HG02870 (cell line): ENCODE results near the gene PRRT2.
A peak's percentile ranks its signal among the peaks of the same experiment; 100 is the strongest.
"Not testable (repeated sequence)": the region's sequence is repeated elsewhere in the genome, so short reads cannot be mapped to it uniquely, and the experiment has no call there.

Experiments
- ATAC-seq: cut with Tn5 transposase; IDR thresholded peaks from one replicate; pipeline ENCODE4 v1.9.1; 2021; ENCODE audit warnings: mild to moderate bottlenecking, moderate library complexity; ENCODE audit not compliant: unreplicated experiment

The PRRT2 gene

GRCh38 chr16:29811896-29812665 is at the start of gene PRRT2:
TSS of gene PRRT2 (plus strand) at chr16:29812193. CDS start at chr16:29813055, 862 bp downstream.
- ATAC-seq: no peak

- no peak for ATAC-seq
Measured at GRCh38 chr16:29763326-29763725, 48.7 kb upstream of the PRRT2 start.

- ATAC-seq: no peak
Measured at GRCh38 chr16:29765167-29766032, 46.6 kb upstream of the PRRT2 start.

GRCh38 chr16:29766571-29766970 is 45.4 kb upstream of the PRRT2 start:
- ATAC-seq: no peak

- no peak for ATAC-seq
Measured at GRCh38 chr16:29767062-29767461, 44.9 kb upstream of the PRRT2 start.

GRCh38 chr16:29769507-29769906 is 42.5 kb upstream of the PRRT2 start:
- no peak for ATAC-seq

GRCh38 chr16:29770250-29770929 is 41.6 kb upstream of the PRRT2 start:
- no peak for ATAC-seq

GRCh38 chr16:29772330-29772729 is 39.7 kb upstream of the PRRT2 start:
- not testable (repeated sequence) for ATAC-seq

- no peak for ATAC-seq
Measured at GRCh38 chr16:29774730-29775129, 37.3 kb upstream of the PRRT2 start.

- ATAC-seq: no peak
Measured at GRCh38 chr16:29775742-29776408, 36.1 kb upstream of the PRRT2 start.

GRCh38 chr16:29777576-29778350 is 34.2 kb upstream of the PRRT2 start, which contains the start of gene ZG16:
TSS of gene ZG16 (plus strand) at chr16:29778256. CDS start at chr16:29779267, 1,011 bp downstream.
- no peak for ATAC-seq

GRCh38 chr16:29779474-29779873 is 32.5 kb upstream of the PRRT2 start:
- ATAC-seq: no peak

GRCh38 chr16:29783094-29783953 is 28.7 kb upstream of the PRRT2 start:
- not testable (repeated sequence) for ATAC-seq

- no peak for ATAC-seq
Measured at GRCh38 chr16:29784157-29784556, 27.8 kb upstream of the PRRT2 start.

GRCh38 chr16:29784901-29785500 is 27.0 kb upstream of the PRRT2 start:
- ATAC-seq: no peak

- ATAC-seq: not testable (repeated sequence)
Measured at GRCh38 chr16:29787155-29787554, 24.8 kb upstream of the PRRT2 start.

- ATAC-seq: no peak
Measured at GRCh38 chr16:29789775-29790182, 22.2 kb upstream of the PRRT2 start.

GRCh38 chr16:29790183-29790948 is 21.6 kb upstream of the PRRT2 start, which contains the start of gene KIF22:
TSS of gene KIF22 (plus strand) at chr16:29790751. CDS start at chr16:29790760, 9 bp downstream.
- ATAC-seq: peak; percentile 89
